Measurements from ENCODE around the gene CYP21A2.
A peak's percentile ranks its signal among the peaks of the same experiment; 100 is the strongest.
"Not testable (repeated sequence)": the region's sequence is repeated elsewhere in the genome, so short reads cannot be mapped to it uniquely, and the experiment has no call there.

The CYP21A2 gene

GRCh38 chr6:32047539-32047854 lies 9.3 kb downstream of the CYP21A2 start:
- intact Hi-C loops (cut with DNase I; ENCODE audit: low total_unique reads): no loop called here
- no peaks in the 10 kb centered on the region for H3K9me3 ChIP-seq
- peak overlapping the region; percentile 15 to 74 for H3K27ac ChIP-seq
- DNase-seq: no peak
- TF ChIP-seq CTCF (IDR thresholded peaks at IDR 0.05): no peak
- peaks cover 0 to 27% (median 20%) of the 10 kb centered on the region in 4 donors for H3K4me1 ChIP-seq
- H3K36me3 ChIP-seq: peaks cover 0 to 10% (median 4%) of the 10 kb centered on the region in 3 donors
- H3K4me3 ChIP-seq: no peak overlapping the region
- H3K27me3 ChIP-seq: no peaks in the 10 kb centered on the region

- Histone ChIP-seq H3K27me3 (no peaks in the 10 kb centered on the region), H3K36me3 (peaks cover 0 to 16% (median 10%) of the 10 kb centered on the region in 3 donors), H3K9me3 (no peaks in the 10 kb centered on the region), H3K4me3 (no peak overlapping the region), H3K4me1 (peaks cover 0 to 27% (median 20%) of the 10 kb centered on the region in 4 donors), H3K27ac (peak overlapping the region; percentile 15 to 74)
- peak; percentile 71 to 87 for DNase-seq
- intact Hi-C loops (cut with DNase I; ENCODE audit: low total_unique reads): no loop called here
- peak; percentile 81 to 85 for TF ChIP-seq CTCF (IDR thresholded peaks at IDR 0.05)
Measured at GRCh38 chr6:32047855-32048766, 9.9 kb downstream of the CYP21A2 start.

GRCh38 chr6:32049149-32049548 lies 10.9 kb downstream of the CYP21A2 start:
- H3K27me3 ChIP-seq; H3K4me3 ChIP-seq; intact Hi-C loops (cut with DNase I; ENCODE audit: low total_unique reads); DNase-seq; H3K9me3 ChIP-seq; H3K27ac ChIP-seq: not testable (repeated sequence)
- H3K36me3 ChIP-seq: peaks cover 0 to 25% (median 16%) of the 10 kb centered on the region in 3 donors
- peaks cover 0 to 27% (median 20%) of the 10 kb centered on the region in 4 donors for H3K4me1 ChIP-seq

- H3K9me3 ChIP-seq; H3K27me3 ChIP-seq; intact Hi-C loops (cut with DNase I; ENCODE audit: low total_unique reads); H3K4me3 ChIP-seq; H3K27ac ChIP-seq; DNase-seq: not testable (repeated sequence)
- H3K36me3 ChIP-seq: peaks cover 0 to 25% (median 20%) of the 10 kb centered on the region in 3 donors
- peaks cover 0 to 27% (median 20%) of the 10 kb centered on the region in 4 donors for H3K4me1 ChIP-seq
Measured at GRCh38 chr6:32049736-32050135, 11.5 kb downstream of the CYP21A2 start.

GRCh38 chr6:32050562-32050961 lies 12.3 kb downstream of the CYP21A2 start:
- Histone ChIP-seq H3K36me3 (peaks cover 0 to 32% (median 23%) of the 10 kb centered on the region in 3 donors), H3K4me3 (no peak overlapping the region), H3K27ac (no peak overlapping the region), H3K27me3 (no peaks in the 10 kb centered on the region), H3K4me1 (peaks cover 0 to 27% (median 20%) of the 10 kb centered on the region in 4 donors), H3K9me3 (no peaks in the 10 kb centered on the region)
- no peak for DNase-seq
- intact Hi-C loops (cut with DNase I; ENCODE audit: low total_unique reads): no loop called here
- TF ChIP-seq CTCF (IDR thresholded peaks at IDR 0.05): no peak

GRCh38 chr6:32052626-32053025 lies 14.4 kb downstream of the CYP21A2 start:
- H3K4me3 ChIP-seq; H3K4me1 ChIP-seq; DNase-seq; H3K27ac ChIP-seq; H3K9me3 ChIP-seq; H3K27me3 ChIP-seq; intact Hi-C loops (cut with DNase I; ENCODE audit: low total_unique reads): not testable (repeated sequence)
- H3K36me3 ChIP-seq: peaks cover 0 to 50% (median 41%) of the 10 kb centered on the region in 3 donors

GRCh38 chr6:32053314-32053713 lies 15.1 kb downstream of the CYP21A2 start:
- H3K27me3 ChIP-seq; DNase-seq; H3K27ac ChIP-seq; intact Hi-C loops (cut with DNase I; ENCODE audit: low total_unique reads); H3K9me3 ChIP-seq; H3K4me1 ChIP-seq; H3K4me3 ChIP-seq: not testable (repeated sequence)
- H3K36me3 ChIP-seq: peaks cover 0 to 56% (median 48%) of the 10 kb centered on the region in 3 donors

GRCh38 chr6:32055756-32056155 lies 17.5 kb downstream of the CYP21A2 start:
- H3K27me3 ChIP-seq; intact Hi-C loops (cut with DNase I; ENCODE audit: low total_unique reads); DNase-seq; H3K9me3 ChIP-seq; H3K4me3 ChIP-seq; H3K27ac ChIP-seq: not testable (repeated sequence)
- peaks cover 0 to 12% (median 2%) of the 10 kb centered on the region in 4 donors for H3K4me1 ChIP-seq
- peaks cover 5 to 68% (median 60%) of the 10 kb centered on the region in 3 donors for H3K36me3 ChIP-seq

All from tibial artery (tissue), 4 donors.